Hematopoietic multipotent progenitor cell treated with erythropoietin and hydrocortisone succinate and interleukin-3 and kit ligand, for 17 days (in vitro differentiated cells): Measurements from ENCODE around the gene ITPRIPL1.
"Not testable (repeated sequence)": the region's sequence is repeated elsewhere in the genome, so short reads cannot be mapped to it uniquely, and the experiment has no call there.

Experiments
- DNase-seq: peaks from one replicate; pipeline ENCODE4 v3.0.0-alpha.2; 2015; ENCODE audit warnings: low spot score

ITPRIPL1 gene, protein sequence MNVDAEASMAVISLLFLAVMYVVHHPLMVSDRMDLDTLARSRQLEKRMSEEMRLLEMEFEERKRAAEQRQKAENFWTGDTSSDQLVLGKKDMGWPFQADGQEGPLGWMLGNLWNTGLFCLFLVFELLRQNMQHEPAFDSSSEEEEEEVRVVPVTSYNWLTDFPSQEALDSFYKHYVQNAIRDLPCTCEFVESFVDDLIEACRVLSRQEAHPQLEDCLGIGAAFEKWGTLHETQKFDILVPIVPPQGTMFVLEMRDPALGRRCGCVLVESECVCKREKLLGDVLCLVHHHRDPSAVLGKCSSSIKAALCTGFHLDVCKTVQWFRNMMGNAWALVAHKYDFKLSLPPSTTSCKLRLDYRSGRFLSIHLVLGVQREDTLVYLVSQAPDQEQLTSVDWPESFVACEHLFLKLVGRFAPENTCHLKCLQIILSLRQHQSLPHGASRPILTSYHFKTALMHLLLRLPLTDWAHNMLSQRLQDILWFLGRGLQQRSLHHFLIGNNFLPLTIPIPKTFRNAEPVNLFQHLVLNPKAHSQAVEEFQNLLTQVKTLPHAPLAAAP

DNA sequence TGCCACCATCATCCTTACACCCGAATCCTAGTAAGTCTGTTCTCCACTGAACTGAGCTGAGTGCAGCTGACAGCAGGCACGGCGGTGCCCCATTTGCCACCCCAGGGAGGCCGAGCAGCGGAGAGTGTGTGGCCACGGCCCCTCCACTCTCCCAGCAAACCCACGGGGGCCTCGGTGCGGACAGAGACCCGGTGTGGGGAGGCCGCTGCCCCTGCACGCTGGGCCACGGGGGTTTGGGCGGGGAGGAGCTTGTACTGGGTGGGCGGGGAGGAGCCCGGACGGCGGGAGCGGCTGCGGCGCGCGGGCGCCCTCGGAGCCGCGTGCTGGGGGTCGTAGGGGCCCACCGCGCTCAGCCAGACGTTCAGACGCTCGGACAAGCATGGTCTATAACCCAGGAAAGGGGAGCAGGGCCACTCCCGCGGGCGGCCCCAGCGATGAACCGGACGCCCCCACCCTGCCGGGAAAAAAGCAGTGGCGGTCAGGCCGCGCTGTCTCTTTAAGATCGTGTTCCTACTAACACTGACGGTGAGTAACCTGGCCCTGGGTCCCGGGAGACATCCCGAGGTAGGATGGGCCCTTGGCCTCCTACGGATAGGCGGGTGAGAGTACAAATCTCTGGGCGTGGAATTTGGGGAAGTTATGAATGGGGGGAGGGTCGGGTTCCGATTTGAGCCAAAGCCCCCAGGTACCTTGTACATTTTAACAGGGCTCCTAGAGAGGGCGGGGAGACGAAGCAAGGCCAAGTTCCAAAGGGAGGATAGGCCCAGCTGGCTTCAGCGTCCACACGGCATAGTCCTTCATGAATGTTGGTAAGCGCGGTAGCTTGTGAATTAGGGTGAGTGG lies at the start of gene ITPRIPL1:
ITPRIPL1 (plus strand) TSS at position 277 of the 843 bp plus-strand sequence; CDS start at position 800, 523 bp downstream.
- DNase-seq: no peak

DNA sequence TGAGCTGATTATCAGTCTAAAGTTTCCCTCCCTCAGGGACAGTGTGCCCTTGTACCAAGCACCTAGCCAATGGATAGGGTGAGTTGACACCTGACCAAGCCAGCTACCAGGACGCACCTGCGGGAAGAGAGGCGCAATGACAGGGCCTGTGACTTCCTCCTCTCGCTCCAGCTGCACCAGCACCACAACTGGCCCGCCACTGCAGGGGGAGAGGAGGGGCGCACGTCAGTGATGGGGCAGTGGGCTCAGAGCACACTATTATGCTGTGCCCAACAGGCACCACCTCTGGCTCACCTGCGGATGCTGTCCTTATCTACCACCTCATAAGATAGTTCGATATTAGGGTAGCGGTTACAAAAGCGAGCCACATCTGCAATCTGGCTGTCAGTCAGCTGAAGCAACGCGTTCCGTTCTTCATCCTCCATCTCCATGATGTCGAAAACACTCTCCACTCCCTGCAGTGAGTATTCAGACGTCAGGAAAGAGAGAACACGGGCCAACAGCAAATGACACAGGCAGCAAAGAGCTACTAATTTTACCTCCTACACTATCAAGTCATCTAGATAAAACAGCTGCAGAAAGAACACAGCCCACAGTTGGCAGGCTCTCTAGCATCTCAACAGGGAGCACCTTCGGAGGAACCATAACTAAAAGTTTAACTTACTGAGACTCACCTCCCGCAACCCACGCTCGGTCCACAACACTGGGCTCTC lies 48.2 kb upstream of the ITPRIPL1 start:
- DNase-seq: no peak

DNA sequence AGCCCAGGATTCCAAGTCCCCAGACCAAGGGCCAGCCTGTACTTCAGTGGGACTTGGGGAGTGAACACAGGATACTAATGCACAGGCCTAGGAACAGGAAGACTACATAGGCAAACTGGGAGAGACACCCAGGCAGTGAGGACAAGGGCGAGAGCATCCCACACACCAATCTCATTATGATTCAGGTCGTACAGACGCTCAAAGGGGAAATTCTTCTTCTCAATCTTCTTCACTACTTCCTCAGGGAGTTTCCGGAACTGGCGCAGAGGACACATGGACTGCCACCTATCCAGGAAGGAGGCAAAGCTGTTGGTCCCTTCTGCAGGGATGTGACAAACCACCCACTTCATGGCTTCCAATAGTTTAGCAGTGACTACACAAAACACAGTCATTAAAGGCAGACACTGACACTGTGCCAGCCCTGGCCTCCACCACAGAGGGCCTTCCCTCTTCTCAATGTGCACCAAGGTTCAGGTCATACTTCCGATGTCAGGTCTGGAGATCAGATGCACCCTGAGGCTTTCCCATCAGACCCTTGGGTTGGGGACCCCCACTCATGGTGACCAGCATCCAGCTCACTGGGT lies 37.8 kb upstream of the ITPRIPL1 start:
- no peak for DNase-seq

DNA sequence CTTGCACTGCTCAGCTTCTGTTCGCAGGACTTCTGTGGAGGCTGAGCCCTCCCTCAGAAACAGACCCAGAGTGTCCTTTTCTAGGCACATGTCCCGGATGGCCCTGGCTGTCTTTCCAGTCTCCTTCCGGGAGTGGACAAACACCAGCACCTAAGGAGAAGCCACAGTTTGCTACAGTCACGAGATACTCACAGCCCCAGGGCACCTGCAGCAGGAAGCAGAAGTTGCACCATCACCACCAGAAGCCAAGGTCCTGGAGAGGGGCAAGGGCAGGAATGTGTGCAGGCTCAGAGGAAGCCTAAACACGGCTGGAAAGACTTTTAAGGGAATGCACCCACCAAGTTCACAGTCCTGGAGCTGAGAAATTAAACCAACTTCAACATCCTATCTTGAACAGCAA lies 33.4 kb upstream of the ITPRIPL1 start:
- no peak for DNase-seq

DNA sequence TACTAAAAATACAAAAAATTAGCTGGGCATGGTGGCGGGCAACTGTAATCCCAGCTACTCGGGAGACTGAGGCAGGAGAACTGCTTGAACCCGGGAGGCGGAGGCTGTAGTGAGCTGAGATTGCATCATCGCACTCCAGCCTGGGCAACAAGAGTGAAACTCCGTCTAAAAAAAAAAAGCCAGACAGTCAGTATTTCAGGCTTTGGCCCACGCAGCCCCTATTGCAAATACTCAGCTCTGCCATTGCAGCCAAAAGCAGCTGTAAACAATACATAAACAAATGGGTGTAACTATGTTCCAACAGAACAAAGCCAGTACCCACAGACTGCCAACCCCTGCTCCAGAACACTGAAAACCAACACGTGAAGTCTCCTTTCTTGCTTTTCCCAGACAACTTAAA lies 30.8 kb upstream of the ITPRIPL1 start:
- DNase-seq: not testable (repeated sequence)

DNA sequence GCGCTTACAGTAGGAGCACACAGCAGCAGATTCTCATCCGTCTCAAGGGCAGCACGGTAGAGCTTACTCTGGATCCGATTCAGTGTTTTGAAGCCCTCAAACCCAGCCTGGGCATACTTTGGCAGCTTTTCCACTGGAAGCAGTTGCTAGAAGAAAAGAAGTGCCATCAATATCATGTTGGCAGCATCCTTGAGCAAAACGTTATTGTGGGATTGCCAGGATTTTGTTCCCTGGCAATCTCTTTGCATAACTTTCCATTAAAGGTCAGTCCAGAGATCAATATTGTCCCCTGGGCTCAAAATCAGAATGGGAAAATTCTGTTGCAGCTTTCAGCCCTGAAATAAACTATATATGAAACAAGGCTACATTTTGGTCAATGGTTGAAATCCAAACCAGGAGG lies 28.2 kb upstream of the ITPRIPL1 start:
- no peak for DNase-seq

DNA sequence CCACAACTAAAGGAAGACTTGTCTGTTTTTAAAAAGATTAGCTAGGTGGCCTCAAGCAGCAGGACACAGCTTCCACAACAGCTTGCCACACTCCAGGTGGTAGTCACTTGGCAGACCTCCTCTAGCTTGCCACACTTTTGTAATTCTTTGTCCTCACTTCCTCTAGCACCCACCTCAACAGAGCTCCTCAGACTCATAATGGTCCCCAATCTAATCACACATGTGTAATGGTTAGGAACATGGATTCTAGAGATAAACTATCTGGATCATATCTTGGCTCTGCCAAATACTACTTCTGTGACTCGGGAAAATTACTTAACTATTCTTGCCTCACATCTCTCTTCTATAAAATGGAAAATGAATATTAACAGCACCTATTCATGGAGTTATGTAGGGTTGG lies 23.3 kb upstream of the ITPRIPL1 start:
- no peak for DNase-seq

DNA sequence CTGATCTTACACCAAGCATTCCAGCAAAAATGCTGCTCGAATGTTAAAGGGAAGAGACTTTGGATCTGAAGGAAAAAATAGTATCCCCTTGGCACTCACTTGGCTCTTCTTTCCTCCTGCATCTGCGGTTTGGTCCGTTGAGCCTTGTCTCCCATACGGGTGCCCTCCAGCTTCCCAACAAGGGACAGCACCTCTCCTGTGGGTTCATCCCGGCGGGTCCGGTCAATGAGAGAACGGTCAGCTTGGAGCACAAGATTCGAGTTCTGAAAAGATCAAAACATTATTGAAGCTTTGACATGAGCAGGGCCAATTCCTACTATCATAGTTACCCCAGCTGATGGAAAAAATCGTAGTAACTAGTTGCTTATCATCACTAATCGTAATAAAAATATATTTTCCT lies 20.5 kb upstream of the ITPRIPL1 start:
- DNase-seq: no peak

DNA sequence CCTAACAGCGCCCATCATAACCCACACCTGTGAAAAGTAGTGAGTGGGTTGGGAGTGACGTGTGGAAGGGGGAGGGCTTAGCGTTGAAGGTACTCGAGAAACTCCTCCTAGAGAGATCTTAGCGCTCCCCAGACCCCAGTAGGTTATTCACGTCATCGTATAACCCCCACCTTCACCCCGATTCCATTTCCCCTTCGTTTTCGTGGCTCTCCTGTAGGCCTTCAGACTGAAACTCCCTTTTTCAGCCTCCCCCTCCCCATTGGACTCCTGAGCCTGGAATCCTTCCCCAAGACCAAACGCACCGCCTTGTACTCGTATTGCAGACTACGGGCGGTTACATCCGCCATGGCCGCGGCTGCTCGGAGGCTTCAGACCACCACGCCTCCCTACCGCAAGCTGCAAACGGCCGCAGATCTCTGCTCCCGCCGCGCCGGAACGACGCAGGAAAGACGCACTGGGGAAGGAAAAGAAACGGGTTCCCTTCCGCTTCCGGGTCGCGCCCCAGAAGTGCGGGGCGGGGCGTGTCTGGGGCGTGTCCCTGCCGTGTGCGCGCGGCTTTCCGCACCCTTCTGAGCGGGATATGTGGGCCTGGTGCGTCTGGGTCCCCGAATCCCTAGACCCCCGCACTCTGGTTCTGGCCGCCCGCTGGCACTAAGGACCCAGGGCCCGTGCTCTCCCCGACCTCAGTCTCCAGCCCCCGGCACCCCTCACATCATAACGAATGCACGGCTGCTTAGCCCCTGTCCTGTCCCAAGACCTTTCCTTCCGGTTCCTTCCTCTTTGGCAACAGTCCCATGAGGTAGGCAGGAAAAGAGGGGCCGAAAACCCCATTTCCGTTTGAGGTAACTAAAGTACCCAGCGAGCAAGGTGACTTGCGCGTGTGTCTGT lies 19.8 kb upstream of the ITPRIPL1 start, which contains the start of gene SNRNP200:
SNRNP200 (minus strand) TSS at position 456 of the 888 bp plus-strand sequence; CDS start at position 347, 109 bp downstream.
- peak; percentile 87 for DNase-seq

DNA sequence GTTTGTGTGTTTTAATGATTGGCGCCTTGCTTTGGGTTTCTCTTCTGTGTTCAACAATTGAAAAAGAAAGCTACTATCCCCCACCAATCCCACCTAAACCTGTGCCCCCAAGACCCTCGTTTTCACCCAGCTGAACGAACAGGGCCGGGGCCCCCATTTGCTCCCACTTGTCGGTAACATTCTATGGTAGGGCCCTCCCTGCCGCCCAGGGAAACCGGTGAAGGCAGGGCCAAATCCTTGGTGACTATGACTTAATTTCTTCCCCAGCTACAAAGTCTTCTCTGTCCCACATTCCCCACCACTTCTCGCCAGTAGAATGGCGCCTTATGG lies 19.2 kb upstream of the ITPRIPL1 start:
- DNase-seq: no peak

DNA sequence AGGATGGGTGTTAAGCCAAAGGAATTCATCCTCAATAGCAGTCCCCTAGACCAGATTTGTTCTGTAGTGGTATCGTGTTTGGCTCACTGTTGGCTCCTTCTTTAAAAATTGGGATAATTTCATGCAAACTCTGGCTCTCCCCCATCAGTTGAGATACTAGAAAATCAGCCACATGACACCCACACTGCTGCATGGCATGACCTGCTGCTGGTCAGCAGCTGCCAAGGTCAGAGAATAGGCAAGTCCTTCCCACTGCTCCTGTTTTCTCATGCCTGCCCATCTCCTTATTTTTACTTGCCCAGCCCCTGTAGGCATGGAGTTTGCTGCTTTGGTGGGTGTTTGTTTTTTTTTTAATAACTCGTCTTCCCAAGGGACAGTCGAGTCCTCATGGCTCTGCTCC lies 18.7 kb upstream of the ITPRIPL1 start:
- DNase-seq: no peak

DNA sequence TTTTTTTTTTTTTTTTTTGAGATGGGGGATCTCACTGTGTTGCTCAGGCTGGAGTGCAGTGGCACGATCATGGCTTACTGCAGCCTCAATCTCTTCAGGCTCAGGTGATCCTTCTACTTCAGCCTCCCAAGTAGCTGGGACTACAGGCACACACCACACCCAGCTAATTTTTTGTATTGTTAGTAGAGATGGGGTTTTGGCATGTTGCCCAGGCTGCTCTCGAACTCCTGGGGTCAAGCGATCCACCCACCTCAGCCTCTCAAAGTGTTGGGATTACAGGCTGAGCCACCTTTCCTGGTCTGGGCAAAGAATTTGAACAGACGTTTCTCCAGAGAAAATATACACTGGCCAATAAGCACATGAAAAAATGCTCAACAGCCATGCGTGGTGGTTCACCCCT lies 16.9 kb upstream of the ITPRIPL1 start:
- no peak for DNase-seq

DNA sequence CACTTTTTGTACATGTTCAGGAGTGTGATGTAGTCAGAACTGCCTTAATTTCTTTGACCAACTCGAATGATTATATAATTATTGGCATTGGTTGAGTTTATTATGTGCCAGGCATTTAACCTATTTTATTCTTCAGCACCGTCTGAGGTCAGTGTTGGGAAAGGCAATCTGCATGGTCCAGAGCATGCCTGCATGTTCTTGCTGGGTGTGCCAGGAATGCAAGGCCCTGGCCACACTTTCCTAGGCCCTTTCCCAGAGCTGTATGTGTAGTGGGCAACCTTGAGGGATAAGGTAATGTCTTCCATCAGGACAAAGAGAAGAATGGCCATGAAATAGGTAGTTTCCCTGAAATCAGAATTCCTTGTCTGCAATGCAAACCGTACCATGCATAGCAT lies 10.1 kb upstream of the ITPRIPL1 start:
- DNase-seq: no peak

DNA sequence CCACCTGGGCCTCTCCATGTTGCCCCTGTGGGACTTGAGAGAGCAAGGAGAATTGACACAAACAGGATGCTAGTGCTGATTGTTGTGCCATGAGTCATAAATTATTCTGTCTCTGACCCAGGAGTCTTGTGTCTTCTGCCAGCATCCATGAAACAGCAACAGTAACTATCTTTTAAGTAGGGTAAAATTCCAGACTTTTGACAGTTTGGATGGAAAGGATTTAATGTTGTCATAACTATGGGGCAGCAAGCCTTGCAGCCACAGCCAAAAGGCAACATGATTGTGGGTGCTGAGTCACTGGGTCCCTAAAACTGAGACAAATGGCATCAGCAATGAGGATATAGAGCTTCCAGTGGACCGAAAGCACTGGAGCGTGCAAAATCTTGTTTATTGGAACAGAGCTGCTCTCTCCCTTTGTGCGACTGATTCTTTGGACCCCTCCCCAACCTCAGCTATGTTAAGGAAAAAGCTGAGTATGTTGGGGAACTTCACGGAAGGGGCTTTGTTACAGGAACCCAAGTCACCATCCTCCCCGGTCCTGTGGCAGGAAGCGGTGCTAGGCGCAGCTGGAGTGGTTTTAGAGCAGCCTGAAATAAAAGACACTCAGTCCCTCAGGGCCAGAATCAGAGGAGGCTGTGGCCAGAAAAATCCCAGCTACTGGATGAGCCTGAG lies 9.6 kb upstream of the ITPRIPL1 start:
- no peak for DNase-seq

DNA sequence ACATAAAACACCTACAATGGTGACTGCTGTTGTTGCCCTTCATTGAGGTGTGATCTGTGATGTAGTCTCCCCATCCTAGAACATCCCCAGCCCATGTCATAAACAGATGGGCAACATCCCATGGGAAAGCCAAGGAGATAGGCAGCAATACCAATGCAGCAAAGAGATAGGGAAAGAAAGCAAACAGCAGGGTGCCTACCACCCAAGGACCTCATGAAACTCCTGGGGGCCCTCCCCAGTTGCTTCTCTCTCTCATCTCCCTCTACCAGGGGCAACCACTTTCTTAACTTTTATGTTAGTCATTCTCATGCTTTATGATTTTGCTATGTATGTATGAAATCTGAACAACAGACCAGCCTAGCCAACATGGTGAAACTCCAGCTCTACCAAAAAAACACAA lies 8.1 kb upstream of the ITPRIPL1 start:
- DNase-seq: no peak

DNA sequence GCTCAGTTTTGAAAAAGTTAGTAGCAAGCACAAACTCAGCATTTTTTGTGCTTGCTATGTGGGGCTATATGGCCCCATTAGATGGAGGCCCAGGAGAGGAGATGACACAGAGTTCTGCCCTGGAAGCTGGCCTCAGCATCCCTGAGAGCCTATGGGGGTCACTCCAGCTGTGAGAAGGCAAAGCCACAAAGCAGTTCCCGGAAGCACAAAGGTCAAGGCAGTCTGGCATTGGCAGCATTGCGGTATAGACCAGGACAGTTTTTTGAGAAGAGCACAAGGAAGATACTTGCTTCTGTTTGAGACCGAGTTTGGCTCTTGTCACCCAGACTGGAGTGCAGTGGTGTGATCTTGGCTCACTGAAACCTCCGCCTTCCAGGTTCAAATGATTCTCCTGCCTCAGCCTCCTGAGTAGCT lies 7.5 kb upstream of the ITPRIPL1 start:
- DNase-seq: no peak

DNA sequence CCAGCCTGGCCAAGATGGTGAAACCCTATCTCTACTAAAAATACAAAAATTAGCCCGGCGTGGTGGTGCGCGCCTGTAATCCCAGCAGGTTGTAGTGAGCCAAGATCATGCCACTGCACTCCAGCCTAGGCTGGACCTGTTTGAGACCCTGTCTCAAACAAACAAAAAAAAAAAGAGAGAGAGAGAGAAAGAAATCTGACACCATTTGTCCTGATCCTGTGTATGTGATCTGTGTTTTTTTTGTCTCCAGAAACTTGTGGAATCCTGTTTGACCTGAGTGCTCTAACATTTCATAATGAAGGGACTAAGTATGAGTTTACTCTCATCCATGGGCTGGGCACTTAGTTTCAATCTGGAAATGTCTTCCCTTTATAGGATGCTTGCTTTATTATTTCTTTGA lies 6.4 kb upstream of the ITPRIPL1 start:
- no peak for DNase-seq

DNA sequence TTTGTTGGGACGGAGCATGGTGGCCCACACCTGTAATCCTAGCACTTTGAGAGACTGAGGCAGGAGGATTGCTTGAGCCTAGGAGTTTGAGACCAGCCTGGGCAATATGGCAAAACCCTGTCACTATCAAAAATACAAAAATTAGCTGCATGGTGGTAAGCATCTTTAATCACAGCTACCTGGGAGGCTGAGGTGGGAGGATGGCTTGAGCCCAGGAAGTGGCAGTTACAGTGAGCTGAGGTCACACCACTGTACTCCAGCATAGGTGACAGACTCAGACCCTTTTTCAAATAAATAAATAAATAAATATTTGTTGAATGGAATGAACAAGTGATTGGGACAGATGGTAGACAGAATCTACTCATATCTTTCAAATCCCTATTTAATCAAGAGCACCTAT lies 5.7 kb upstream of the ITPRIPL1 start:
- no peak for DNase-seq

DNA sequence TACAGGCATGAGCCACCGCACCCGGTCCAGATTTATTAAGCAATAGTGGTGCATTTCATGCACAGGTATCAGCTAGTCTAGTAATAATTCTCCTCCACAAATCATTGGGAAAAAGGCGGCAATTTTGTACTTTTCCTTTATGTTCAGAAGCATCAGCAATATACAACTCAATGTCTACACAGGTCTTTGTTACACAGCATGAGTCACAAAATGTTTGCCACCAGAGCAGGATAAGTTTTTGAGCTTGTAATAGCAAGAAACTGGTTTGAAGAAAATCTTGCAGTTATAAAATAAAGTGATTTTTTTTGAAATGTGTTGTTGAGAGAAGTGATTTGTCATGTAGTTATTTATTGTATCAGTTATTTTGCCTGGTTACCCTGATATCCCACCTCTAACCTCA lies 4.8 kb upstream of the ITPRIPL1 start:
- DNase-seq: no peak
